A673 (cell line): Measurements from ENCODE around the gene EID3. TPM values are rescaled to one million over a fixed set of nuclear protein-coding genes. Genes with fewer than 3 reads are reported as not detected.
A peak's percentile ranks its signal among the peaks of the same experiment; 100 is the strongest.

Source experiments
- BruUV-seq: library from RNA; stranded (reverse); fragments of 400-500 nt; replicated peaks from 2 replicates; lab custom pipeline; 2021; lab: Mats Ljungman, UMichigan
- CTCF ChIA-PET: fragments of 300-600 bp; sonication (Branson Sonifier 250); formaldehyde crosslinking; loops from one replicate; lab custom pipeline; 2022; ENCODE audit warnings: antibody characterized with exemption; lab: Charles Lee
- POLR2A ChIA-PET: fragments of 300-600 bp; sonication (Branson Sonifier 250); formaldehyde crosslinking; loops from one replicate; lab custom pipeline; 2022; ENCODE audit warnings: antibody characterized with exemption; ENCODE audit not compliant: low non-redundant PET; lab: Charles Lee
- DNase-seq: peaks from one replicate; pipeline ENCODE4 v3.0.0-alpha.2; 2015; ENCODE audit warnings: low spot score
- H3K27ac ChIP-seq: fragments of 200-600 bp; sonication (generic); 2 replicates; pipeline ENCODE4 v1.5.1; 2016; ENCODE audit warnings: mixed run types, low read depth, mild to moderate bottlenecking, mixed read lengths, antibody characterized with exemption, low read length; ENCODE audit not compliant: poor library complexity, severe bottlenecking
- H3K27me3 ChIP-seq: fragments of 200-600 bp; sonication (generic); replicated peaks from 2 replicates; pipeline ENCODE4 v1.6.1; 2017; ENCODE audit warnings: mixed run types, low read depth, mild to moderate bottlenecking, mixed read lengths, antibody characterized with exemption, low read length; ENCODE audit not compliant: insufficient read depth, poor library complexity
- H3K36me3 ChIP-seq: fragments of 200-600 bp; sonication (generic); 2 replicates; pipeline ENCODE4 v1.6.1; 2016; ENCODE audit warnings: mixed run types, mild to moderate bottlenecking, mixed read lengths, antibody characterized with exemption, low read length; ENCODE audit not compliant: insufficient read depth, poor library complexity, severe bottlenecking
- H3K4me1 ChIP-seq: fragments of 200-600 bp; sonication (generic); 2 replicates; pipeline ENCODE4 v1.6.1; 2017; ENCODE audit warnings: mixed run types, mild to moderate bottlenecking, mixed read lengths, antibody characterized with exemption, low read length; ENCODE audit not compliant: insufficient read depth, poor library complexity, severe bottlenecking
- H3K4me3 ChIP-seq: fragments of 200-600 bp; sonication (generic); 2 replicates; pipeline ENCODE4 v1.5.1; 2016; ENCODE audit warnings: low read depth, mixed run types, mild to moderate bottlenecking, mixed read lengths, low read length; ENCODE audit not compliant: poor library complexity, severe bottlenecking
- H3K9me3 ChIP-seq: fragments of 200-600 bp; sonication (generic); 2 replicates; pipeline ENCODE4 v1.6.1; 2016; ENCODE audit warnings: mixed run types, low read depth, mild to moderate bottlenecking, mixed read lengths, antibody characterized with exemption, low read length; ENCODE audit not compliant: poor library complexity, severe bottlenecking
- CTCF ChIP-seq: fragments of 300-800, 200-600 bp; sonication (generic); conservative IDR thresholded peaks from 2 replicates; pipeline ENCODE4 v1.5.1; 2017; ENCODE audit warnings: low read depth, mild to moderate bottlenecking, antibody characterized with exemption, low read length, moderate library complexity, mixed read lengths
- EZH2 ChIP-seq: fragments of 200-600 bp; sonication (generic); IDR thresholded peaks from 2 replicates; pipeline ENCODE4 v1.6.1; 2017; ENCODE audit warnings: borderline replicate concordance, low read depth, mild to moderate bottlenecking, mixed read lengths, antibody characterized with exemption, low read length; ENCODE audit not compliant: poor library complexity, severe bottlenecking
- intact Hi-C: fragments of 100-400 bp; cut with micrococcal nuclease; formaldehyde crosslinking; loops from one replicate; pipeline ENCODE4 v1.10.0; 2022; ENCODE audit not compliant: unreplicated experiment
- total RNA-seq: library from RNA; stranded (reverse); gene quantifications from 2 replicates; pipeline ENCODE4 v1.2.3, GENCODE V29; 2021

EID3 gene
- total RNA-seq, 1 experiment from 2014 or later: 5.4 TPM

GRCh38 chr12:104285740-104286515 is 17.6 kb upstream of the EID3 start:
- intact Hi-C loops: loop anchor here (2.0 kb wide), 1 partner anchor 67 kb away; no protein-coding TSS in a partner anchor

GRCh38 chr12:104286516-104287482 is 16.7 kb upstream of the EID3 start:
- TF ChIP-seq EZH2 (no peak), CTCF (no peak)
- Histone ChIP-seq H3K4me1 (peaks cover 22% of the 10 kb centered on the region), H3K36me3 (peaks cover 9% of the 10 kb centered on the region), H3K9me3 (no peaks in the 10 kb centered on the region), H3K27me3 (no peaks in the 10 kb centered on the region), H3K27ac (peak overlapping the region; percentile 95), H3K4me3 (peak overlapping the region; percentile 80)
- peak; percentile 97 for DNase-seq
- ChIA-PET CTCF (interaction anchor here (1.2 kb wide), 2 partner anchors 87 to 95 kb away, joined by 3 to 13 read pairs; no protein-coding TSS in a partner anchor), POLR2A (no interaction called here)
- intact Hi-C loops: loop anchor here (2.0 kb wide), 1 partner anchor 68 kb away; no protein-coding TSS in a partner anchor
- BruUV-seq: TSS peak; percentile 73

More at GRCh38 chr12:104285740-104286515, 17.6 kb upstream of the EID3 start:
- H3K9me3 ChIP-seq: no peaks in the 10 kb centered on the region
- peak overlapping the region; percentile 95 for H3K27ac ChIP-seq
- CTCF ChIA-PET: interaction anchor here (1.2 kb wide), 1 partner anchor 96 kb away, joined by 3 read pairs; no protein-coding TSS in a partner anchor
- no peak for DNase-seq
- H3K4me3 ChIP-seq: peak overlapping the region; percentile 80
- POLR2A ChIA-PET: no interaction called here
- TF ChIP-seq CTCF: no peak
- TF ChIP-seq EZH2: no peak
- no peaks in the 10 kb centered on the region for H3K27me3 ChIP-seq
- H3K36me3 ChIP-seq: peaks cover 3% of the 10 kb centered on the region
- peaks cover 18% of the 10 kb centered on the region for H3K4me1 ChIP-seq
- BruUV-seq: TSS peak; percentile 85

GRCh38 chr12:104288635-104289274 is 14.8 kb upstream of the EID3 start:
- no peak for TF ChIP-seq CTCF
- no peak for TF ChIP-seq EZH2
- peak overlapping the region; percentile 95 for H3K27ac ChIP-seq
- CTCF ChIA-PET: no interaction called here
- BruUV-seq: no TSS peak
- H3K4me1 ChIP-seq: peaks cover 32% of the 10 kb centered on the region
- peaks cover 28% of the 10 kb centered on the region for H3K36me3 ChIP-seq
- H3K4me3 ChIP-seq: peak overlapping the region; percentile 80
- intact Hi-C loops: no loop called here
- DNase-seq: peak; percentile 92
- no peaks in the 10 kb centered on the region for H3K27me3 ChIP-seq
- no peaks in the 10 kb centered on the region for H3K9me3 ChIP-seq
- POLR2A ChIA-PET: no interaction called here
